ENCODE measurements around the gene MAEA.
A peak's percentile ranks its signal among the peaks of the same experiment; 100 is the strongest.

MAEA gene

GRCh38 chr4:1305781-1306455 lies 16.2 kb downstream of the MAEA start:
- no peak for DNase-seq

GRCh38 chr4:1307951-1308735 lies 18.5 kb downstream of the MAEA start:
- DNase-seq, result no peak

GRCh38 chr4:1309261-1310010 lies 19.7 kb downstream of the MAEA start:
- DNase-seq, result peak; percentile 93

- DNase-seq, result no peak
Observed at GRCh38 chr4:1310031-1310795, 20.5 kb downstream of the MAEA start.

GRCh38 chr4:1310796-1311631 lies 21.3 kb downstream of the MAEA start:
- no peak for DNase-seq

- DNase-seq, result no peak
Observed at GRCh38 chr4:1312821-1313640, 23.3 kb downstream of the MAEA start.

GRCh38 chr4:1315306-1315705 lies 25.6 kb downstream of the MAEA start:
- DNase-seq, result no peak

- no peak for DNase-seq
Observed at GRCh38 chr4:1315836-1316536, 26.3 kb downstream of the MAEA start.

GRCh38 chr4:1316537-1317168 lies 27.0 kb downstream of the MAEA start:
- DNase-seq, result no peak

GRCh38 chr4:1317177-1318045 lies 27.7 kb downstream of the MAEA start:
- no peak for DNase-seq

GRCh38 chr4:1318046-1318375 lies 28.3 kb downstream of the MAEA start:
- DNase-seq, result no peak

- no peak for DNase-seq
Observed at GRCh38 chr4:1318488-1319213, 29.0 kb downstream of the MAEA start.

GRCh38 chr4:1321486-1321885 lies 31.8 kb downstream of the MAEA start:
- DNase-seq, result no peak

- no peak for DNase-seq
Observed at GRCh38 chr4:1321946-1322650, 32.4 kb downstream of the MAEA start.

GRCh38 chr4:1323280-1323634 lies 33.6 kb downstream of the MAEA start:
- DNase-seq, result no peak

GRCh38 chr4:1323635-1324442 lies 34.1 kb downstream of the MAEA start:
- DNase-seq, result peak; percentile 92

Data from T1000 (cell line).